Activated CD4-positive, alpha-beta T cell treated with anti-CD3 and anti-CD28 coated beads for 24 hours (primary cell): Measurements from ENCODE around the gene SPDYE1.

Experiments
- DNase-seq, 2 donors: peaks; one replicate each; pipeline ENCODE4 v3.0.0-alpha.2; 2020; ENCODE audit warnings: low read depth in 2 of 2

Gene SPDYE1

DNA sequence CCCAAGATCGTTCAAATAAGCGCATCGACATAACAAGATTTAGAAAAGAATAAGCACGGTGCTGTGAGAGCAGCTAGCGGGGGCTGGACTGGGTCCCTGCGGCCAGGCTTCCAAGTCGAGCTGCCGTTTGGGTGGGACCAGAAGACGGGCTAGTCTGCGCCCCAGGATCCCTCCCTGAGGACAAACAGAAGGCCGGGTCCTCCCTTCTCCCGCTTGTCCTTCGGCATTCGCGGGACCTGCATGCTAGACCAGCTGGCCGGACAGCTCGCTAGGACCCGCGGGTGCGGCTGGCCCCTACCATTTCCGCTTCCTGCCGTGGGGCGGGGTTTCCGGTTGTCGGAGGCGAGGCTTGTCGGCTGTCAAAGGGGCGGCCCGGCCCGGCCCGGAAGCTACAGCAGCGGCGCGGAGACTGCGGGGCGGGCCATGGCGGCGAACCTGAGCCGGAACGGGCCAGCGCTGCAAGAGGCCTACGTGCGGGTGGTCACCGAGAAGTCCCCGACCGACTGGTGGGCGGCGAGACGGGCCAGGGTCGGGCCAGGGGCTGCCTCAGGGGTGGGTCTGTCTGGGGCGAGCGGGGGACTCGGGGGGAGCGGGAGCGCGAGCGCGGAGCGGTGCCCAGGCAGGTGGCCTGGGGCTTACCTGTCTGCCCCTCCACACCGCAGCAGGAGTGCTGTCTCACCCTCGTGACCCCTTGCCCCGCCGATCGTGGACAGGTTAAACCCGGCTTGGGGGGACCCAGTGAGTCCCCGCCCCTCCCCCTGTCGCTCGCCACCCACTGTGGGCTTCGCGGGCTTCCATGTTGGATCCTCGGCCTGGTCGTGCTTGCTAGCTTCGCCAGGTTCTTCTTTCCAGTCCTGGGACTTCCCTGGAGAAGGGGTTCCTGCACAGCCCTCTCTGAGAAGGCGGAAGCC lies 46.9 kb downstream of the SPDYE1 start, which contains the start of gene DBNL:
TSS of gene DBNL (plus strand) at position 388 of the 911 bp plus-strand sequence. CDS start at position 424, 36 bp downstream.
- DNase-seq = peak; percentile 81 to 90

DNA sequence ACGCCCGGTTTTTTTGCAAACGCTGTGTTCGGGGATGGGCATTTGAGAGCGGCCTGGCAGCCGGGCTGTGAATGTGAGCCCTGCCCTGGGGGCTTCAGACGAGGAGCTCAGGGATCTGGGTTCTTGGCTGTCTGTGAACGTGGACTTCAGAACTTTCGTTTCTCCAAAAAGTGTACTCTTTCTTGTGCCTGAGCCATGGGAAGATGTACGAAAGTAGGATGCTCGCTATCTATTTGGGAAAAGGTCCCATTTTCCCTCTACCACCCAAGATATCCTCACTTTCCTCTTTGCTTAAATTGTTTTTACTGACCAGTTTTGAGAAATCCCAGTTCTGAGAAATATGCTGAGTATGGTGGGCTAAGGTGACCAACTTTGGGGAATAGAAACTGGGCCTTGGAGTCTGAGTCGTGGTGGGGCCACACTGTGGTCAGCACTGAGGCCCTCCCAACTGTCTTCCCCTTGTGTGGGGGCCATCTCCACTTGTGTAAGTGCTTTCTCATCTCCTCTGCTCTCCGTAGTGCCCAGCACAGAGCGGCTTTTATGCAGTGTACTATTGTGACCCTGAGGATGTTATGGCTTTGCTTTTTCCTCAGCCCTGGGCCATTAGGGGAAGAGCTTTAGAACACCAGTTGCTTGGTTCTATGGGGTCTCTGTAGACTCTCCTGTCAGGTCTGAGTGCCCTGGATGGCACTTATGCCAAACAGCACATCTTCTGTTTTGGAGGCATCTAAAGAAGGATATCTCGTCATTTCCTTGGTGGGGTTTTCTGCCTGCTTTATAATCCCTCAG lies 47.7 kb downstream of the SPDYE1 start:
- no peak for DNase-seq

DNA sequence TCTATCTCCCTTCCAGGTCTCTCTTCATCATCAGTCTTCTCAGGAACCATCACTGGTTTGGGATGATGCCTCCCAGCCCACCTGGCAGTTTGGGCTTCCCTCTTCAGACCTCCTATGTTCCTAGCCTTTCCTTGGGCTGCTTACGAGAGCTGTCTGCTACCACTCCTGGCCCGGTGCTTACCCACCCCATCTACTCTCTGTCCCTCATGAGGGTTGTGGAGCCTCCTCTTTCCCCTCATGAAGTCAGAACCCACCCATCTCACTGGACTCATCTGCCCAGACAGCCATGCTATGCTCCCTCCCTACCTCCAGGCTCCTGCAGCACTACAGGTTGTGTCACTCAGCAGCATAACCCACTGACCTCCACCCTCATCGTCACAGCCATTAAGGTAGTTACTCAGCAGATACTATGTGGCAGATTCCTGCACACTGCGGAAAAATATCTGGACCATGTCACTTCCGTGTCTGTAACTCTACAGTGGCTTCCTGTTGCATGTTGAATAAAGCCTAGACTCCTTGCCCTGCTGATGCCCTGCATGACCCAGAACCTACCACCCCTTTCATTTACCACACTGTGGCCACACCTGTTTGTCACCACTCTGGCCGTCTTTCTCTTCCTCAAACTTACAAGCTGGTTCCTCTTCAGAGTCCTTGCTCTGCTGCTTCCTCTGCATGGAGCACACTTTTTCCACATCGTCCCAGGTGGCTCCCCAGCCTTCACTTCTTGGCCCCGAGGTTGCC lies 48.8 kb downstream of the SPDYE1 start:
- no peak for DNase-seq

DNA sequence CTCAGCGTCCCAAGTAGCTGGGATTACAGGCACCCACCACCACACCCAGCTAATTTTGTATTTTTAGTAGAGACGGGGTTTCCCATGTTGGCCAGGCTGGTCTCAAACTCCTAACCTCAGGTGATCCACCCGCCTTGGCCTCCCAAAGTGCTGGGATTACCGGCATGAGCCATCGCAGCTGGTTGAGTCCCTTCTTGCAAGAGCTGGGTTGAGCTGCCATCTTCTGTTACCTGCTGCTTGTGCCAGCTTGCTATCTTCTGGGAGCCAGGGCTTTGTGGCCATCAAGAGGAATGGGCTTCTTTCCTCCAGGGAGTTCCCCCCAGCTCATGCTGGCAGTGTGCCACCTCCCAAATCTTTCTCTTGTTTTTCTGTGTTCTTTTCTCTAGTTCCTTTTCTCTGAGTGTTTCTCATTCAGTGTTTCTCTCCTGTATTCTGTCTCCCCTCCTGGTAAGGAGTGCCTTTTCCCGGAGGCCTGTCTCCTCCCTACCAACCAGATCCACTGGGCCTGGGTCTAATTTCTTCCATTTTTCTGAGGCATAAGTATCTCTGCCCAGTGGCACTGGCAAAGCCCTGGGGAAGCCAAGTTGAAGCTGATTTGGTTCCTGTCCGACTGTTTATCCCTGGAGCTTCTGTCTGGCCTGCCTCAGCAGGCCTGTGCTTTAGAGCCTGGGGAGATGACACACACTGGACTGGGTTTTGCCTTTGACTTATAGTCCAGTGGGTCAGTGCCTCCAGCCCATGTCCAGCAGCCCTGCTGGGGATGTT lies 50.5 kb downstream of the SPDYE1 start:
- no peak for DNase-seq

DNA sequence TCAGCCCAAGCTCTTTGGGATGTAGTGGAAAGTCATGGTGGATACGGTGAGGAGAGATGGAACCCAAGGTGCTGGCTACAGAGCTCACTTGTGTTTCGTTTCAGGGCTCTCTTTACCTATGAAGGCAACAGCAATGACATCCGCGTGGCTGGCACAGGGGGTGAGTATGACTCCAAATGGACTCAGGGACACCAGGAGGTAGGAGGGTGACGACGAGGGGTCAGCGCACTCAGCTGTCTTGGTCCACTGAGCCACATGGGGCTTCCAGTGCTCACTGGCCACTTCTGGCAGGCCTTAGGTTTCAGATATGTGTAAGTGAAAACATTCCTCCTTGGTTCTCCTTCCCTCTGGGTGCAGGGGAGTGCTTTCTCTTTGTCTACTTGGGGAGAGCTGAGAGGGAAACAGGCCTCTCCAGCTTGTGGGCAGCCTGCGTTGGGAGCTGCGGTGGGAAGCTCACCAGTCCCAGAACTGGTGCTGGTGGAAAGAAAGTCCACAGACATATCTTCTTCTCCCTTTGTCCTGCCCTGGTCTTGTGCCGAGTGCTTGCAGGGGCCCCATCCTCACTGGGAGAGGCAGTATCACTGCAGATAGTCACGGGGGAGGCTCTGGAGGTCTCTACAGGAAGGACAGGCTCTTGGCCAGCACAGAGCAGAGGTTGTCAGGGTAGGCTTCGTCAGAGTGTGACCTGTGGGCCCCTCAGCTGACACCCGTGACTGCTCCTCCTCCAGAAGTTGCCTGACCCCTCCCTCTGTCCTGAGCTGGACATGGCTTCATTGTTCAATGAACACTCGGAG lies 52.6 kb downstream of the SPDYE1 start:
- DNase-seq = no peak

DNA sequence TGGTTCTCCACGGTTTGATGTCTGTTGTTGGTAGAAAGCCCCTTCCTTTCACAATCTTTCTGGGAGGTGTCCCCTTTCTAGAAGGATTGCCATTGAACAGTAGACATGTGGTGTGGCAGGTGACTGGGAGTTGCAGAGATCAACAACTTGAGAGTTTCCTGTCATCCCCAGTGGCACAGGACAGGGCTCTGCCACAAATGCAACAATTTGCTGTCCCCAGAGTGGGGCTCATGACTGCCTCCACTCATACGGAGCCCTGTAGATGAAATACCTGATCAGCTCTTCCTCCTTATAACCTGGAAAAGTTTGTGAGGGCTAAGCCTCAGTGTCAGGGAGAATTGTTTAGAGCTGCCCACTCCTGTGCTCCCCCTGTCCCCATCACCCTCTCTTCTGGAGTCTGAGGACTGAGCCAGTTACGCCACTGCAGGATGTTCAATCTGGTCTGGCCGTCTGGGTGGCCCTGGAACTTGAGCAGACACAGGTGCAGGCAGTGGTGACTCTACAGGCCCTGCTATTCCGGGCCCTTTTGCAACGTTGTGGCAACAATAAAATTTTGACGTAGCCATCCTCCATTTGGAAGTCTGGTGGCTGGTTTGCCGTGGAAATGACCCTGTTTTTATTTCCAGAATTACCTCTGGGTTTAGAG lies 53.3 kb downstream of the SPDYE1 start:
- DNase-seq = no peak

DNA sequence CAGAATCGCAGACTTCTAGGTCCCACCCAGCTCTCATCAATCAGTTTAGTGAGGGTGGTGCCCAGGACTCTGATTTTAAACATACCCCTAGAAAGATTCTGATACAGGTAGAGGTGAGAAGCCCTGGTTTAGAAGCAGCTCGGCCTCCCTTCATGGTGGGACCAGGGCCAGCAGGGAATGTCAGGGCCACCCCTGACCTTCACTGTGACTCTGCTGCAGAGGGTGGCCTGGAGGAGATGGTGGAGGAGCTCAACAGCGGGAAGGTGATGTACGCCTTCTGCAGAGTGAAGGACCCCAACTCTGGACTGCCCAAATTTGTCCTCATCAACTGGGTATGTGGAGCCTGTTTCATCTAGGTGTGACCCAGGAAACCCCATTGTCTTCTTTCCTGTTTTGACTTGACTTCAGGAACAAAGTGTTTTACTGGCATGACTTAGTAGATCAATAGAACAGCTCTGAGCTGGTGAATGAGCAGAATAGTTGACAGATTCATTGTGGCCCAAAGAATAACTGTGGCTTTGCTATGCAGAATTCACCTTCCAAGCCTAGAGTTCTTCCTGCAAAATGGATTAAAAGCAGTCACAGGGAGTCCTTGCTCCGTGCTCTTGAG lies 54.0 kb downstream of the SPDYE1 start:
- DNase-seq = no peak

DNA sequence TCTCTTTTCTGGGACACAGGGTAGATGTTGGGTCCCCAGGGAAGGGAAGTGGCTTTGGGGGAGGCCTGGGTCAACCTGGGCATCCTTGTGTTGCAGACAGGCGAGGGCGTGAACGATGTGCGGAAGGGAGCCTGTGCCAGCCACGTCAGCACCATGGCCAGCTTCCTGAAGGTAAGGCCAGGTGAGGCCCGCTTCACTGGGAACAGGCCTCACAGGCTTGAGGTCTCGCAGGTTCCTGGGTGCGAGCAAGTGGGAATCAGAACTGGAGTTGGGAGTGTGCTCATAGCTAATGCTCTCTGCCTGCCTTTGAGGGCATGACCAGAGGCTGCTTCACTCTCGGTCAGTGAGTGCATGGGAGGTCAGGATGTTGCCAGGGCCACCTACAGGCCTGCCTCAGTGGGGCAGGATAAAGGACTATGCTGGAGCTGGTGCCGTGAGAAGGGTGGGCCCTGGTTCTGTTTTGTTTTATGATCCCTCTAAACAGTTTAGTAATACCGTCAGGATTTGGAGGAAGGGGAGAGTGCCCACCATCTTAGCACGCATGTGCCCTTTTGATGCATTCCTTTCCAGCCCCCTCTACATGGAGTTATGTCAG lies 55.2 kb downstream of the SPDYE1 start:
- no peak for DNase-seq

DNA sequence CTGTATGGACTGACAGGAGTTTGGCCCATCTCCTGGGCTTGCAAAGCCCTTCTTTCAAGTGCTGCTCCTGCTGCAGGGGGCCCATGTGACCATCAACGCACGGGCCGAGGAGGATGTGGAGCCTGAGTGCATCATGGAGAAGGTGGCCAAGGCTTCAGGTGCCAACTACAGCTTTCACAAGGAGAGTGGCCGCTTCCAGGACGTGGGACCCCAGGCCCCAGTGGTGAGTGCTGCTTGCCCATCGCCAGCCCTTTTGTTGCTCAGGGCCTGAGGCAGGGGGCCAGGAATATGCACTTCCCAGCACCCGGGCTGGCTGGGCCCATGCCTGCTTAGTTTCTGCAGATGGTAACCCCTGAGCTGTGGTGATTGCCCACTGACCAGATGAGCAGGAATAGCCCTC lies 59.0 kb downstream of the SPDYE1 start:
- DNase-seq = no peak

DNA sequence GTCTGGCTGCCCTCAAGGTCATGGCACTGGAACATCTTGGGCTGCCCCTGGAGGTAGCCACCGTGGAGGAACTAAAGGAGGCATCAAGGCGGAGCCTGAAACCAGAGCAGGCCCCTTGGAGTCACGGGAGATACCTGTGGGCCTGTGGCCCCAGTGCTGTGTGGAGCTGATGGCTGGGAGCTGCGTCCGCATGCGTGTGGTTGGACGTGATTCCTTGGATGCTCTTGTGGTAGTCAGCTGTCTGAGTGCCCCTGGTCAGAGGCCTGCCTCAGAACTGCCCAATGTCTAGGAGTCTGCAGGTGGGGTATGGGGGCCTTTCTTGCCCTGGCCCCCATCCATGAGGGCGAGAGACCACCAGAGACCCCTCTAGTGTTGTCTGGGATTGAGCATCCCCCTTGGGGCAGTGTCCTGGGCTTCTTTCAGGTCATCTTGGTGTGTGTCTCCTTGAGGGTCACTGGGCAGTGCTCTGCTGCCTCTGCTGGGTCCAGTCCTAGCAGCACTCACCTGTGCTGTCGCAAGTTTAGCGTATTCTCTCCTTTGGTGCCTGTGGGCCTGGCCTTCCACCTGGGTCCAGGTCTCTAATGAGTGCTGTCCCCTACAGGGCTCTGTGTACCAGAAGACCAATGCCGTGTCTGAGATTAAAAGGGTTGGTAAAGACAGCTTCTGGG lies 59.6 kb downstream of the SPDYE1 start:
- DNase-seq = no peak

DNA sequence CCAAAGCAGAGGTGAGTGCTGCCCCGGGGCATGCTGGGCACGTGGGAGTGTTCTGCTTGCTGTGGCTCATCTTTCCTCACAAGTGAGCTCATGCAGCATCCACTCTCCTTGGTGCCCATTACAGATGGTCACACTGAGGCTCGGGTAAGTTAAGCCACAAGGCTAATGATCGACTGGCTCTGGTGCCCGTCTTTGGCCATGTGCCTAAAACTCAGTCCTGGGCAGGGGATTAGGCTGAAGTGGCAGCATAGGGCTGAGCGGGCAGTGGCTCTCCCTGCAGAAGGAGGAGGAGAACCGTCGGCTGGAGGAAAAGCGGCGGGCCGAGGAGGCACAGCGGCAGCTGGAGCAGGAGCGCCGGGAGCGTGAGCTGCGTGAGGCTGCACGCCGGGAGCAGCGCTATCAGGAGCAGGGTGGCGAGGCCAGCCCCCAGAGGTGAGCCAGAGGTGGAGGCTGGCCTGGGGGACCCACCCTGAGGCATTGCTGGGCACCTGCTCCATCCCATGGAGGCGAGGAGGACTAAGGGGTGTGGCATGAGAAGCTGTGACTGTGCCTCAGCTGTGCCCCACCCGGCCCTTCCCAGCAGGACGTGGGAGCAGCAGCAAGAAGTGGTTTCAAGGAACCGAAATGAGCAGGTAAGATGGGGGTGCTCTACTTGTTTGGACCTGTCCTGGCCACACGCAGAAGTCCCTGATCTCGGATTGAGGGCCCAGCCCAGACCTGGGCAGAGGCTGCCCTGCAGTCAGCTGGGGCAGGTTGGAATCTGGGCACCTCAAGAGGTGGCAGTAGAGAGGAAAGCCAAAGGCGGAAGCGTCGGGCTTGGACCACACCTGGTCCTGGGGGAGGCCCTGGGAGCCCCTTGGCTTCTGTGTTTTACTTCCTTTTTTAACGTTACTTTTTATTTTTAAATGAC lies 60.4 kb downstream of the SPDYE1 start:
- DNase-seq = no peak

DNA sequence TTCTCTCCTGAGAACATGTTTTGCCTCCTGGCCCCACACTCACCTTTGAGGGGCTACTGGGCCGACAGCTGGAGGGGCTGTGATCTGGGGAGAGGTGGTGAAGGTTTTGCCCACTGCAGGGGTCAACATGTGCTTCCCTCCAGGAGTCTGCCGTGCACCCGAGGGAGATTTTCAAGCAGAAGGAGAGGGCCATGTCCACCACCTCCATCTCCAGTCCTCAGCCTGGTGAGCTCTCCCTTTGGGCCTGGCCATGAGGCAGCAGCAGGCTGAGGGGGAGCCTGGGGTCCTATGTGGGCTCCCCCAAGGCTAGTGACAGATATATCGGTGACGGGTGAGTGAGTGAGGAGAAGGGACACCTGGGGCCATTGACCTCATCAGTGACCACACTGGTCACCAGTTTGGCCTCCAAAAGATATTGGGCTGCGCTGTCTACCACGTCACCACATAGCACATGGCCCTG lies 61.1 kb downstream of the SPDYE1 start:
- DNase-seq = no peak

DNA sequence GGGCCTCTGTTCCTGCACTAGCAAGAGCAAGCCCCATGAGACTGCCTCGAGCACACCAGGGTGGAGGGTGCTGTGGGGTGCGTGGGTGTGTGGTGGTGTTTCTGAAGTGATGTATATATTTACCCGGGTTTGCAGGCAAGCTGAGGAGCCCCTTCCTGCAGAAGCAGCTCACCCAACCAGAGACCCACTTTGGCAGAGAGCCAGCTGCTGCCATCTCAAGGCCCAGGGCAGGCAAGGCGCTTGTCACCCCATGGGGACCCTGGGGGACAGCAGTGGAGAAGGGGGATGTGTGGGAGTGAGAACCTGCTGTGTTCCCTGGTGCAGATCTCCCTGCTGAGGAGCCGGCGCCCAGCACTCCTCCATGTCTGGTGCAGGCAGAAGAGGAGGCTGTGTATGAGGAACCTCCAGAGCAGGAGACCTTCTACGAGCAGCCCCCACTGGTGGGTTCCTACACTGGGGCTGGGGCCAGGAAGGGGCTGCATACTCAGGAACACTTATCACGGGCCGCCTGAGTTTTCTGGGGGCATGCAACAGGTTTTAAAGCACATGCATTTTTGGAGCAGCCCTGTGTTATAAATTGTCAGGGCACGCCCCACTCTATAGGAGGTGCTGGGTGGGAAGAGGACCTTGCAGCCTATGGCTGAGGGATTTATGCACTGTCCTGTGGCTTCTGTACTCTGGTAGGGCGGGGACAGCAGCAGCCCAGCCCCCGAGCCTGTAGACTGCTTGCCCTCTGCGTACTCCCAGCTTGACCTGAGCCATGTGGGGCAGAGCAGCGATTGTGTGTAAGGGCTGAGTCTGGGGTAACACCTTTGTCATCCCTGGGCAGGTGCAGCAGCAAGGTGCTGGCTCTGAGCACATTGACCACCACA lies 61.8 kb downstream of the SPDYE1 start:
- no peak for DNase-seq
